HEK293T (cell line): ENCODE measurements around the gene SAT1.

Experiments
- CTCF ChIA-PET: fragments of 350-600 bp; formaldehyde crosslinking; extraction: SDS; loops from one replicate; lab custom pipeline; 2021; ENCODE audit warnings: antibody characterized with exemption, inconsistent platforms; lab: Yijun Ruan, JAX
- POLR2A ChIA-PET: fragments of 350-600 bp; formaldehyde crosslinking; extraction: SDS; loops from one replicate; lab custom pipeline; 2020; ENCODE audit warnings: antibody characterized with exemption, inconsistent platforms; lab: Yijun Ruan, JAX
- DNase-seq: peaks from one replicate; pipeline ENCODE4 v3.0.0; 2012; ENCODE audit warnings: mixed read lengths; ENCODE audit errors: extremely low spot score
- ARNT ChIP-seq: fragments of 450-650 bp; IDR thresholded peaks from 2 replicates; pipeline ENCODE4 v1.6.1; 2017; ENCODE audit warnings: mild to moderate bottlenecking
- BHLHE40 ChIP-seq: fragments of 450-650 bp; IDR thresholded peaks from 2 replicates; pipeline ENCODE4 v1.6.1; 2016; ENCODE audit warnings: mild to moderate bottlenecking, moderate library complexity, borderline replicate concordance
- CTBP1 ChIP-seq: fragments of 450-650 bp; IDR thresholded peaks from 2 replicates; pipeline ENCODE4 v1.6.1; 2016; ENCODE audit warnings: borderline replicate concordance
- ELF4 ChIP-seq: fragments of 450-650 bp; IDR thresholded peaks from 2 replicates; pipeline ENCODE4 v1.6.1; 2017; ENCODE audit warnings: antibody characterized with exemption
- FOXA1 ChIP-seq: fragments of 450-650 bp; IDR thresholded peaks from 2 replicates; pipeline ENCODE4 v1.6.1; 2016; ENCODE audit warnings: mild to moderate bottlenecking
- FOXK2 ChIP-seq: fragments of 450-650 bp; IDR thresholded peaks from 2 replicates; pipeline ENCODE4 v1.6.1; 2016; ENCODE audit warnings: mild to moderate bottlenecking
- FOXM1 ChIP-seq: fragments of 450-650 bp; IDR thresholded peaks from 2 replicates; pipeline ENCODE4 v1.6.1; 2017; ENCODE audit warnings: mild to moderate bottlenecking, borderline replicate concordance
- HDGF ChIP-seq: fragments of 450-650 bp; IDR thresholded peaks from 2 replicates; pipeline ENCODE4 v1.6.1; 2017; ENCODE audit warnings: antibody characterized with exemption, borderline replicate concordance
- L3MBTL2 ChIP-seq: fragments of 450-650 bp; conservative IDR thresholded peaks from 2 replicates; pipeline ENCODE4 v1.6.1; 2016; ENCODE audit warnings: mild to moderate bottlenecking
- LEF1 ChIP-seq: fragments of 450-650 bp; IDR thresholded peaks from 2 replicates; pipeline ENCODE4 v1.6.1; 2017; ENCODE audit warnings: mild to moderate bottlenecking, borderline replicate concordance
- NFRKB ChIP-seq: fragments of 450-650 bp; IDR thresholded peaks from 2 replicates; pipeline ENCODE4 v1.6.1; 2016; ENCODE audit warnings: mild to moderate bottlenecking, moderate library complexity
- PKNOX1 ChIP-seq: fragments of 450-650 bp; IDR thresholded peaks from 2 replicates; pipeline ENCODE4 v1.6.1; 2016
- SP1 ChIP-seq: fragments of 450-650 bp; IDR thresholded peaks from 2 replicates; pipeline ENCODE4 v1.6.1; 2017
- SUZ12 ChIP-seq: fragments of 450-650 bp; IDR thresholded peaks from 2 replicates; pipeline ENCODE4 v1.6.1; 2016; ENCODE audit warnings: mild to moderate bottlenecking
- TARDBP ChIP-seq: fragments of 450-650 bp; IDR thresholded peaks from 2 replicates; pipeline ENCODE4 v1.6.1; 2016
- ZNF384 ChIP-seq: fragments of 450-650 bp; IDR thresholded peaks from 2 replicates; pipeline ENCODE4 v1.6.1; 2016

The SAT1 gene

GRCh38 chrX:23826653-23827052, 43.7 kb downstream of the SAT1 start:
- DNase-seq, result no peak
- no peak for TF ChIP-seq ZNF384
- no peak for TF ChIP-seq ELF4
- no peak for TF ChIP-seq L3MBTL2
- TF ChIP-seq LEF1, result no peak
- TF ChIP-seq PKNOX1, result no peak
- TF ChIP-seq FOXK2, result no peak
- no peak for TF ChIP-seq BHLHE40
- TF ChIP-seq SUZ12, result no peak
- TF ChIP-seq ARNT, result no peak
- no peak for TF ChIP-seq NFRKB
- no peak for TF ChIP-seq FOXA1
- no peak for TF ChIP-seq HDGF
- no peak for TF ChIP-seq TARDBP
- no peak for TF ChIP-seq CTBP1
- TF ChIP-seq FOXM1, result no peak
- TF ChIP-seq SP1, result no peak
- POLR2A ChIA-PET, result no interaction called here
- CTCF ChIA-PET, result interaction anchor here (1.6 kb wide), 1 partner anchor 43 kb away, joined by 3 read pairs; the partner anchor contains the start of gene SAT1

GRCh38 chrX:23828881-23829280, 45.9 kb downstream of the SAT1 start:
- no peak for DNase-seq
- POLR2A ChIA-PET, result interaction anchor here (1.1 kb wide), 1 partner anchor 46 kb away, joined by 3 read pairs; the partner anchor contains the start of gene SAT1
- CTCF ChIA-PET, result no interaction called here
- no peak for TF ChIP-seq SP1
- TF ChIP-seq NFRKB, result no peak
- no peak for TF ChIP-seq FOXK2
- no peak for TF ChIP-seq LEF1
- TF ChIP-seq PKNOX1, result no peak
- no peak for TF ChIP-seq ELF4
- TF ChIP-seq FOXM1, result no peak
- no peak for TF ChIP-seq SUZ12
- no peak for TF ChIP-seq ARNT
- no peak for TF ChIP-seq L3MBTL2

GRCh38 chrX:23832721-23833120, 49.7 kb downstream of the SAT1 start:
- ChIA-PET CTCF (no interaction called here), POLR2A (interaction anchor here (0.6 kb wide), 1 partner anchor 68 kb away, joined by 3 read pairs; no protein-coding TSS in a partner anchor)
- DNase-seq, result no peak
- TF ChIP-seq LEF1 (no peak), L3MBTL2 (no peak), SP1 (no peak), FOXK2 (no peak), HDGF (no peak), ZNF384 (no peak), PKNOX1 (no peak), NFRKB (no peak), CTBP1 (no peak), ELF4 (no peak), FOXM1 (no peak), FOXA1 (no peak)
